HG03045 (cell line): Measurements from ENCODE around the gene TRIOBP.

Experiments
- ATAC-seq: cut with Tn5 transposase; IDR thresholded peaks from one replicate; pipeline ENCODE4 v1.9.1; 2021; ENCODE audit warnings: mild to moderate bottlenecking, moderate library complexity; ENCODE audit not compliant: unreplicated experiment

The TRIOBP gene

GRCh38 chr22:37665487-37665886 lies 31.4 kb upstream of the TRIOBP start:
- ATAC-seq = no peak

GRCh38 chr22:37669586-37669985 lies 27.3 kb upstream of the TRIOBP start:
- ATAC-seq = no peak

- no peak for ATAC-seq
These were observed 24.5 kb upstream of the TRIOBP start for GRCh38 chr22:37672206-37672919.

- no peak for ATAC-seq
These were observed 23.9 kb upstream of the TRIOBP start for GRCh38 chr22:37672920-37673455.

- no peak for ATAC-seq
These were observed 22.6 kb upstream of the TRIOBP start for GRCh38 chr22:37674248-37674647.

- peak; percentile 46 for ATAC-seq
These were observed 21.6 kb upstream of the TRIOBP start, which contains the start of gene LGALS1 for GRCh38 chr22:37674951-37675929. TSS of gene LGALS1 (plus strand) at chr22:37675636. CDS start at chr22:37675703, 67 bp downstream.

GRCh38 chr22:37675930-37676735 lies 20.7 kb upstream of the TRIOBP start:
- no peak for ATAC-seq

GRCh38 chr22:37676736-37677492 lies 19.9 kb upstream of the TRIOBP start:
- peak; percentile 43 for ATAC-seq

GRCh38 chr22:37677493-37677974 lies 19.3 kb upstream of the TRIOBP start:
- no peak for ATAC-seq

- no peak for ATAC-seq
These were observed 18.5 kb upstream of the TRIOBP start for GRCh38 chr22:37678372-37678771.

- no peak for ATAC-seq
These were observed 17.2 kb upstream of the TRIOBP start for GRCh38 chr22:37679670-37680069.

- ATAC-seq = no peak
These were observed 16.5 kb upstream of the TRIOBP start for GRCh38 chr22:37680191-37680851.

GRCh38 chr22:37681001-37681424 lies 15.8 kb upstream of the TRIOBP start:
- ATAC-seq = no peak

GRCh38 chr22:37681556-37682049 lies 15.2 kb upstream of the TRIOBP start:
- no peak for ATAC-seq

- no peak for ATAC-seq
These were observed 11.8 kb upstream of the TRIOBP start for GRCh38 chr22:37684803-37685615.

- peak; percentile 64 for ATAC-seq
These were observed 10.6 kb upstream of the TRIOBP start, which contains the start of gene NOL12 for GRCh38 chr22:37686002-37686982. TSS of gene NOL12 (plus strand) at chr22:37686343. CDS start at chr22:37686393, 50 bp downstream.

- ATAC-seq = no peak
These were observed 6.4 kb upstream of the TRIOBP start for GRCh38 chr22:37690407-37690806.
